H1 (cell line): ENCODE results near the gene SH3D19. TPM values are rescaled to one million over a fixed set of nuclear protein-coding genes. Genes with fewer than 3 reads are reported as not detected.

Experiments used
- ASH2L ChIP-seq: fragments of 200-600, 300-600 bp; sonication (generic); IDR thresholded peaks from one replicate; pipeline ENCODE4 v1.7.1; 2017; ENCODE audit warnings: low read length
- KDM5A ChIP-seq: fragments of 200-600 bp; IDR thresholded peaks from 2 replicates; pipeline ENCODE4 v1.7.1; 2012; ENCODE audit warnings: mild to moderate bottlenecking, low read length, inconsistent platforms, mixed read lengths
- SIX5 ChIP-seq: IDR thresholded peaks from 2 replicates; pipeline ENCODE4 v1.6.1; 2011; ENCODE audit warnings: mild to moderate bottlenecking, low read depth, low read length
- TBP ChIP-seq: IDR thresholded peaks from 2 replicates; pipeline ENCODE4 v1.6.1; 2011; ENCODE audit warnings: low read depth, low read length, improper control_type of control experiment
- polyA plus RNA-seq, 7 experiments: library from polyadenylated mRNA; depleted of rRNA in 3 of 7; stranded (reverse) in 5 of 7; unstranded in 2 of 7; fragments of >200 nt in 5 of 7; fragments of 200-250 nt in 2 of 7; gene quantifications; 1 replicate in 5 of 7; 2 replicates in 1 of 7; 4 replicates in 1 of 7; pipeline versions ENCODE4 v1.2.1 to v1.2.3, GENCODE V29; 2011 to 2013; ENCODE audit warnings: missing spikeins in 2 of 7, mixed read lengths in 2 of 7
- total RNA-seq: library from RNA; stranded (reverse); fragmentation: NEBNext Ultra II Directional; extraction: Animal tissue kit (Norgen Biotek cat#: 25700); gene quantifications from 2 replicates; pipeline ENCODE4 v1.2.1, GENCODE V29; 2021

SH3D19 gene
- total and polyA plus RNA-seq, 2 of the 8 experiments (the other 6 are each of a cell fraction or from before 2014, with no cell fraction given), result 11.7 to 51.3 TPM

DNA sequence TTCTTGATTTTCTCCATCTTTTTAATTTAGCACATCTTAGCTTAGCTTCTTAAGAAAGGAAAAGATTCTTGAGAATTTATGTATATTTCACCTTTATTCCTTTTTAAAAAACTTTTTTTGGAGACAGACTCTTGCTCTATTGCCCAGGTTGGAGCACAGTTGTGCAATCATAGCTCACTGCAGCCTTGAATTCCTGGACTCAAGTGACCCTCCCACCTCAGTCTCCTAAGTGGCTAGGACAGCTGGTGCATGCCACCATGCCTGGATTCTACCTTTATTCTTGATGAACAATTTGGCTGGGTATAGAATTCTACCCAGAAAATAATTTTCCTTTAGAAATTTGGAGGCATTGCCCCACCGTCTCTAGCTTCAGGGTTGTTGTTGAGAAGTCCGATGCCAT, 19.5 kb upstream of the SH3D19 start (continued):
- TF ChIP-seq TBP (no peak), SIX5 (no peak), KDM5A (no peak), ASH2L (no peak)
